Activated CD4-positive, alpha-beta T cell treated with anti-CD3 and anti-CD28 coated beads, Interleukin-2, amount 50 U/mL, for 24 hours (primary cell): ENCODE measurements around the gene MIER1.

Experiments used
- DNase-seq, 2 donors: peaks; one replicate each; pipeline ENCODE4 v3.0.0-alpha.2; 2020; ENCODE audit warnings: low read depth in 1 of 2, low spot score in 1 of 2

MIER1 gene

GRCh38 chr1:66996018-66996682 is 71.4 kb downstream of the MIER1 start:
- DNase-seq = peak in 1 of 2 donors; percentile 52

- no peak for DNase-seq
These were observed 74.2 kb downstream of the MIER1 start for GRCh38 chr1:66998972-66999371.

GRCh38 chr1:66999640-67000400 is 75.0 kb downstream of the MIER1 start:
- no peak for DNase-seq

- no peak for DNase-seq
These were observed 77.1 kb downstream of the MIER1 start for GRCh38 chr1:67001682-67002425.

- DNase-seq = no peak
These were observed 79.4 kb downstream of the MIER1 start for GRCh38 chr1:67004176-67004575.

- DNase-seq = no peak
These were observed 80.3 kb downstream of the MIER1 start for GRCh38 chr1:67005068-67005467.

GRCh38 chr1:67009792-67010191 is 85.0 kb downstream of the MIER1 start:
- DNase-seq = no peak

- DNase-seq = no peak
These were observed 88.8 kb downstream of the MIER1 start for GRCh38 chr1:67013573-67013972.

- no peak for DNase-seq
These were observed 93.8 kb downstream of the MIER1 start for GRCh38 chr1:67018574-67018973.

GRCh38 chr1:67019121-67019520 is 94.3 kb downstream of the MIER1 start:
- DNase-seq = no peak

- DNase-seq = no peak
These were observed 94.9 kb downstream of the MIER1 start for GRCh38 chr1:67019600-67020136.

GRCh38 chr1:67020304-67020703 is 95.5 kb downstream of the MIER1 start:
- DNase-seq = no peak

GRCh38 chr1:67020765-67021164 is 96.0 kb downstream of the MIER1 start:
- no peak for DNase-seq

- no peak for DNase-seq
These were observed 104.7 kb downstream of the MIER1 start for GRCh38 chr1:67029472-67029871.

GRCh38 chr1:67031121-67031858 is 106.5 kb downstream of the MIER1 start:
- no peak for DNase-seq

- no peak for DNase-seq
These were observed 107.1 kb downstream of the MIER1 start for GRCh38 chr1:67031859-67032247.
